Keratinocyte (primary cell): Measurements from ENCODE around the gene CDK14. TPM values are rescaled to one million over a fixed set of nuclear protein-coding genes. Genes with fewer than 3 reads are reported as not detected.
"Not testable (repeated sequence)": the region's sequence is repeated elsewhere in the genome, so short reads cannot be mapped to it uniquely, and the experiment has no call there.

ENCODE experiments used
- DNase-seq: peaks from one replicate; pipeline ENCODE4 v3.0.0-alpha.2; 2011; ENCODE audit warnings: low read depth, missing footprints, low spot score
- FAIRE-seq: peaks from 2 replicates; lab custom pipeline; 2011; peaks lifted over from hg19 to GRCh38; lab: Jason Lieb, UNC
- H2AFZ ChIP-seq: 2 replicates; pipeline ENCODE4 v1.6.0; 2012; ENCODE audit warnings: low read length, control low read depth, inconsistent platforms; ENCODE audit not compliant: control insufficient read depth
- H3K27ac ChIP-seq: 2 replicates; pipeline ENCODE4 v1.5.1; 2011; ENCODE audit warnings: low read length; ENCODE audit not compliant: control insufficient read depth, insufficient read depth
- H3K27me3 ChIP-seq: 3 replicates; pipeline ENCODE4 v1.6.0; 2011; ENCODE audit warnings: low read length; ENCODE audit not compliant: control insufficient read depth, insufficient read depth; ENCODE audit errors: extremely low read depth
- H3K36me3 ChIP-seq, 2 experiments: 2 replicates in 1 of 2; 3 replicates in 1 of 2; pipeline ENCODE4 v1.5.1; 2011; ENCODE audit warnings: low read length in 2 of 2, mild to moderate bottlenecking in 1 of 2; ENCODE audit not compliant: control insufficient read depth in 2 of 2, insufficient read depth in 2 of 2; ENCODE audit errors: extremely low read depth in 1 of 2
- H3K4me1 ChIP-seq: 3 replicates; pipeline ENCODE4 v1.5.1; 2011; ENCODE audit warnings: low read length; ENCODE audit not compliant: control insufficient read depth, insufficient read depth; ENCODE audit errors: extremely low read depth
- H3K4me2 ChIP-seq: 3 replicates; pipeline ENCODE4 v1.6.0; 2011; ENCODE audit warnings: low read depth, low read length; ENCODE audit not compliant: control insufficient read depth, insufficient read depth; ENCODE audit errors: extremely low read depth
- H3K4me3 ChIP-seq, 3 experiments: fragments of 200-600 bp in 1 of 3; sonication (generic) in 1 of 3; 2 replicates in 2 of 3; 3 replicates in 1 of 3; pipeline ENCODE4 v1.5.1; 2011 to 2016; ENCODE audit warnings: low read length in 3 of 3, mild to moderate bottlenecking in 3 of 3, control low read depth in 2 of 3, inconsistent platforms in 1 of 3, low read depth in 1 of 3, mixed read lengths in 1 of 3, mixed run types in 1 of 3, moderate library complexity in 1 of 3; ENCODE audit not compliant: control insufficient read depth in 2 of 3, insufficient read depth in 2 of 3; ENCODE audit errors: extremely low read depth in 1 of 3
- H3K79me2 ChIP-seq: 2 replicates; pipeline ENCODE4 v1.6.0; 2012; ENCODE audit warnings: low read length; ENCODE audit not compliant: control insufficient read depth, insufficient read depth
- H3K9ac ChIP-seq: 3 replicates; pipeline ENCODE4 v1.6.0; 2011; ENCODE audit warnings: low read length; ENCODE audit not compliant: control insufficient read depth, insufficient read depth; ENCODE audit errors: extremely low read depth
- H3K9me1 ChIP-seq: 3 replicates; pipeline ENCODE4 v1.6.0; 2011; ENCODE audit warnings: low read length; ENCODE audit not compliant: control insufficient read depth, insufficient read depth; ENCODE audit errors: extremely low read depth
- H3K9me3 ChIP-seq: 2 replicates; pipeline ENCODE4 v1.5.1; 2012; ENCODE audit warnings: low read depth, low read length; ENCODE audit not compliant: control insufficient read depth
- H4K20me1 ChIP-seq: 3 replicates; pipeline ENCODE4 v1.6.0; 2011; ENCODE audit warnings: low read length; ENCODE audit not compliant: control insufficient read depth, insufficient read depth; ENCODE audit errors: extremely low read depth
- CTCF ChIP-seq, 3 experiments: IDR thresholded peaks in 1 of 3; conservative IDR thresholded peaks in 1 of 3; optimal IDR thresholded peaks in 1 of 3; 2 replicates in 2 of 3; 3 replicates in 1 of 3; pipeline versions ENCODE3 to v1.5.1; 2011; ENCODE audit warnings: low read length in 3 of 3, mild to moderate bottlenecking in 3 of 3, moderate library complexity in 2 of 3, control low read depth in 1 of 3, inconsistent platforms in 1 of 3; ENCODE audit not compliant: insufficient read depth in 2 of 3; ENCODE audit errors: extremely low read depth in 1 of 3
- EZH2 ChIP-seq: IDR thresholded peaks from one replicate; pipeline ENCODE4 v1.6.1; 2012; ENCODE audit warnings: inconsistent platforms, mild to moderate bottlenecking, low read length, moderate library complexity
- dilution Hi-C: fragments of 300-500 bp; cut with MboI; formaldehyde crosslinking; loops from one replicate; pipeline ENCODE4 v1.7.0; 2020; ENCODE audit warnings: low sequenced_read_pairs; ENCODE audit not compliant: extremely low pct_ligation_motif_present
- polyA plus RNA-seq, 5 experiments: library from polyadenylated mRNA; depleted of rRNA in 3 of 5; stranded (reverse) in 3 of 5; stranded (forward) in 1 of 5; unstranded in 1 of 5; fragments of >200 nt; gene quantifications; 1 replicate in 1 of 5; 2 replicates in 3 of 5; 3 replicates in 1 of 5; pipeline versions ENCODE4 v1.2.1 to v1.2.3, GENCODE V29; 2011 to 2012; ENCODE audit warnings: missing spikeins in 2 of 5, low read depth in 1 of 5, low replicate concordance in 1 of 5

CDK14 gene
- polyA plus RNA-seq, 1 donor (not counting 4 experiments of a cell fraction or from before 2014, with no cell fraction given) = 4.0 TPM

- Histone ChIP-seq H3K9me1 (no peaks in the 10 kb centered on the region), H4K20me1 (no peaks in the 10 kb centered on the region), H3K36me3 (no peaks in the 10 kb centered on the region), H3K27ac (no peak overlapping the region), H2AFZ (no peak overlapping the region), H3K27me3 (no peaks in the 10 kb centered on the region), H3K4me3 (no peak overlapping the region), H3K9ac (no peak overlapping the region), H3K4me2 (no peak overlapping the region), H3K4me1 (no peaks in the 10 kb centered on the region), H3K79me2 (no peaks in the 10 kb centered on the region), H3K9me3 (no peaks in the 10 kb centered on the region)
- DNase-seq (no peak), FAIRE-seq (no peak)
- TF ChIP-seq CTCF (optimal IDR thresholded peaks at IDR 0.05 in 1 of 3, IDR thresholded peaks at IDR 0.05 in 1 of 3, conservative IDR thresholded peaks at IDR 0.05 in 1 of 3; ENCODE audit: extremely low read depth in 1 of 3, insufficient read depth in 2 of 3, low read length in 3 of 3) (no peak), EZH2 (no peak)
- dilution Hi-C loops = no loop called here
Observed at GRCh38 chr7:90728568-90728967, 132.4 kb downstream of the CDK14 start.

- H2AFZ ChIP-seq, H3K9me3 ChIP-seq, H3K9me1 ChIP-seq, dilution Hi-C loops, DNase-seq, H3K79me2 ChIP-seq, H3K9ac ChIP-seq, H3K36me3 ChIP-seq, H3K27ac ChIP-seq, H4K20me1 ChIP-seq, H3K27me3 ChIP-seq, H3K4me2 ChIP-seq, H3K4me3 ChIP-seq, H3K4me1 ChIP-seq, FAIRE-seq: not testable (repeated sequence)
Observed at GRCh38 chr7:90735611-90736280, 139.6 kb downstream of the CDK14 start.

- no peak overlapping the region for H3K4me3 ChIP-seq
- no peaks in the 10 kb centered on the region for H3K9me1 ChIP-seq
- H2AFZ ChIP-seq = no peak overlapping the region
- H3K27me3 ChIP-seq = no peaks in the 10 kb centered on the region
- TF ChIP-seq CTCF (optimal IDR thresholded peaks at IDR 0.05 in 1 of 3, IDR thresholded peaks at IDR 0.05 in 1 of 3, conservative IDR thresholded peaks at IDR 0.05 in 1 of 3; ENCODE audit: extremely low read depth in 1 of 3, insufficient read depth in 2 of 3, low read length in 3 of 3) = no peak
- no peak for TF ChIP-seq EZH2
- H4K20me1 ChIP-seq = no peaks in the 10 kb centered on the region
- peaks cover 0 to 1% of the 10 kb centered on the region in 2 experiments for H3K36me3 ChIP-seq
- DNase-seq (no peak), FAIRE-seq (no peak)
- no peak overlapping the region for H3K27ac ChIP-seq
- no peak overlapping the region for H3K9ac ChIP-seq
- no peaks in the 10 kb centered on the region for H3K4me1 ChIP-seq
- H3K79me2 ChIP-seq = no peaks in the 10 kb centered on the region
- dilution Hi-C loops = no loop called here
- H3K9me3 ChIP-seq = no peaks in the 10 kb centered on the region
- no peak overlapping the region for H3K4me2 ChIP-seq
Observed at GRCh38 chr7:90736316-90736715, 140.2 kb downstream of the CDK14 start.
